ENCODE results near the gene CAMK4. TPM values are rescaled to one million over a fixed set of nuclear protein-coding genes. Genes with fewer than 3 reads are reported as not detected.

The CAMK4 gene
- total and polyA plus RNA-seq, 2 donors (not counting 3 experiments of a cell fraction or from before 2014, with no cell fraction given), result 2.2 to 5.4 TPM

DNA sequence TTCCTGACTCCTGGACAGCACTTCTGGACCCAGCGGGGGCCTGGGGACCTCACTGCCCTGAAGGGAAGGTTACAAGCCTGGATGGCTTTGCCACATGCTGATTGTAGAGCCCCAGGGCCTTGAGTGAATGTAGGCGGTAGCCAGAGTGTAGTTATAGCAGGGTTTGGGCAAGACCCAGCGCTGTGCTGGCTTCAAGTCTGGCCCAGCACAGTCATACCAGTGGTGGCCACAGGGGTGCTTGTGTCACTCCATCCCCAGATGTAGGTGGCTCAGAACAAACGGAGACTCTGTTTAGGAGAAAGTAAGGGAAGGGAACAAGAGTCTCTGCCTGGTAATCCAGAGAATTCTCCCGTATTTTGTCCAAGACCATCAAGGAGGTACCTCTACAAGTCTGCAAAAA, 203.6 kb downstream of the CAMK4 start:
- no peak for TF ChIP-seq EZH2 (IDR thresholded peaks at IDR 0.05; ENCODE audit: borderline replicate concordance, low read depth, low read length, severe bottlenecking)
- TF ChIP-seq MYC (IDR thresholded peaks at IDR 0.05; ENCODE audit: low read depth, low read length), result no peak
- no peak for TF ChIP-seq JUN (IDR thresholded peaks at IDR 0.05; ENCODE audit: borderline replicate concordance, insufficient read depth, insufficient read length, low read depth)
- TF ChIP-seq, protein P1, sequence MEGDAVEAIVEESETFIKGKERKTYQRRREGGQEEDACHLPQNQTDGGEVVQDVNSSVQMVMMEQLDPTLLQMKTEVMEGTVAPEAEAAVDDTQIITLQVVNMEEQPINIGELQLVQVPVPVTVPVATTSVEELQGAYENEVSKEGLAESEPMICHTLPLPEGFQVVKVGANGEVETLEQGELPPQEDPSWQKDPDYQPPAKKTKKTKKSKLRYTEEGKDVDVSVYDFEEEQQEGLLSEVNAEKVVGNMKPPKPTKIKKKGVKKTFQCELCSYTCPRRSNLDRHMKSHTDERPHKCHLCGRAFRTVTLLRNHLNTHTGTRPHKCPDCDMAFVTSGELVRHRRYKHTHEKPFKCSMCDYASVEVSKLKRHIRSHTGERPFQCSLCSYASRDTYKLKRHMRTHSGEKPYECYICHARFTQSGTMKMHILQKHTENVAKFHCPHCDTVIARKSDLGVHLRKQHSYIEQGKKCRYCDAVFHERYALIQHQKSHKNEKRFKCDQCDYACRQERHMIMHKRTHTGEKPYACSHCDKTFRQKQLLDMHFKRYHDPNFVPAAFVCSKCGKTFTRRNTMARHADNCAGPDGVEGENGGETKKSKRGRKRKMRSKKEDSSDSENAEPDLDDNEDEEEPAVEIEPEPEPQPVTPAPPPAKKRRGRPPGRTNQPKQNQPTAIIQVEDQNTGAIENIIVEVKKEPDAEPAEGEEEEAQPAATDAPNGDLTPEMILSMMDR (IDR thresholded peaks at IDR 0.05; ENCODE audit: extremely low read depth in 1 of 2, insufficient read depth in 1 of 2, low read depth in 1 of 2, low read length in 2 of 2), result no peak
- no peak overlapping the region for H3K27ac ChIP-seq (ENCODE audit: insufficient read depth, low read depth, low read length)
- H3K9ac ChIP-seq (replicated peaks; ENCODE audit: extremely low read depth, insufficient read depth, low read length), result no peak overlapping the region
- ChIA-PET POLR2A (no interaction called here), CTCF (no interaction called here)
- H2AFZ ChIP-seq (ENCODE audit: low read depth, low read length), result no peak overlapping the region
- no peaks in the 10 kb centered on the region for H4K20me1 ChIP-seq (replicated peaks; ENCODE audit: control insufficient read depth, extremely low read depth, insufficient read depth, low read length)
- H3K36me3 ChIP-seq (ENCODE audit: control insufficient read depth in 2 of 2, extremely low read depth in 1 of 2, insufficient read depth in 2 of 2, low read length in 2 of 2), result no peaks in the 10 kb centered on the region
- dilution Hi-C loops (cut with MboI; ENCODE audit: extremely low pct_ligation_motif_present, low sequenced_read_pairs), result no loop called here
- H3K4me3 ChIP-seq (replicated peaks in 1 of 3; ENCODE audit: insufficient read depth in 1 of 3, low read depth in 1 of 3, low read length in 3 of 3), result no peak overlapping the region
- H3K4me2 ChIP-seq (ENCODE audit: insufficient read depth, low read length), result no peak overlapping the region
- no peak for DNase-seq (ENCODE audit: low read depth, low spot score)
- no peaks in the 10 kb centered on the region for H3K79me2 ChIP-seq (ENCODE audit: control insufficient read depth, insufficient read depth, low read length)
- intact Hi-C loops (cut with micrococcal nuclease), result no loop called here
- no peaks in the 10 kb centered on the region for H3K9me1 ChIP-seq (replicated peaks; ENCODE audit: control insufficient read depth, extremely low read depth, insufficient read depth, low read length)
- H3K4me1 ChIP-seq (ENCODE audit: control insufficient read depth, extremely low read depth, insufficient read depth, low read length), result no peaks in the 10 kb centered on the region
- BruUV-seq (replicated peaks), result no TSS peak
- no peak for FAIRE-seq
- H3K9me3 ChIP-seq (replicated peaks; ENCODE audit: control insufficient read depth, insufficient read depth, low read length), result no peaks in the 10 kb centered on the region
- no peaks in the 10 kb centered on the region for H3K27me3 ChIP-seq (ENCODE audit: control insufficient read depth in 2 of 2, insufficient read depth in 2 of 2, low read length in 2 of 2)

DNA sequence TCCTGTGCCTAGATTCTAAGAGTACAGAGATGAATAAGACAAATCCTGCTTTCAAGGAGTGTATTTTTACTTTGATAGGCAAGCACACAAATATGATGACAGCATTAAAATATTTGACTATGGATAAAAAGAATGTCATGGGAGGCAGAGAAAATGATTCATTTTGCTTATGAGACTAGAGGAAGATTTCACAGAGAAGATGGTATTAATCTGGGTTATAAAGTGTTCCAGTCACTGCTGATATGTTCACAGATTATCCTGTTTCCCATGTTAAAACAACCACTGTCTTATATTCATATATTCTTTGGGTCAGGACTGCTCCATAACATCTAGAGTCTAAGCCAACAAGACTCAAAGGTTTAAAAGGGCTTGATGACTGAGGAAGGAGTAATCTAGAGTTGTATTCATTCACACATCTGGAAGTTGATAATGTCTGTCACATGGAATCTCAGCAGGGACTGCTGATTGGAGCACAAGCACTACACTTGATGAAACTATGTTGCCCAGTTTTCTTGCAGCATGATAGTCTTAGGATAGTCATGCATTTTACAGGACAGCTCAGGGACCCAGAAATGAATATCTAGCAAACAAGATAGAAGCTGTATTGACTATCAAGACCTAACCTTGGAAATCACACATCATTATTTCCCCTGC, 208.8 kb downstream of the CAMK4 start:
- TF ChIP-seq FOS (IDR thresholded peaks at IDR 0.05; ENCODE audit: borderline replicate concordance, insufficient read depth, low read length) (no peak), GATA2 (IDR thresholded peaks at IDR 0.05; ENCODE audit: insufficient read depth, insufficient read length, low read depth, low read length) (no peak), POLR2A (IDR thresholded peaks at IDR 0.05; ENCODE audit: low read depth, low read length) (no peak), JUN (IDR thresholded peaks at IDR 0.05; ENCODE audit: borderline replicate concordance, insufficient read depth, insufficient read length, low read depth) (no peak), MYC (IDR thresholded peaks at IDR 0.05; ENCODE audit: low read depth, low read length) (no peak), EZH2 (IDR thresholded peaks at IDR 0.05; ENCODE audit: borderline replicate concordance, low read depth, low read length, severe bottlenecking) (no peak), POLR2AphosphoS5 (IDR thresholded peaks at IDR 0.05; ENCODE audit: insufficient read depth, low read depth, low read length) (no peak)
- TF ChIP-seq, protein P2, sequence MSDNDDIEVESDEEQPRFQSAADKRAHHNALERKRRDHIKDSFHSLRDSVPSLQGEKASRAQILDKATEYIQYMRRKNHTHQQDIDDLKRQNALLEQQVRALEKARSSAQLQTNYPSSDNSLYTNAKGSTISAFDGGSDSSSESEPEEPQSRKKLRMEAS (IDR thresholded peaks at IDR 0.05; ENCODE audit: insufficient read depth, insufficient read length), result no peak
- TF ChIP-seq, protein P1 (IDR thresholded peaks at IDR 0.05; ENCODE audit: extremely low read depth in 1 of 2, insufficient read depth in 1 of 2, low read depth in 1 of 2, low read length in 2 of 2), result no peak
- intact Hi-C loops (cut with micrococcal nuclease) (loop anchor here (5.0 kb wide), 1 partner anchor 116 kb away; no protein-coding TSS in a partner anchor), dilution Hi-C loops (cut with MboI; ENCODE audit: extremely low pct_ligation_motif_present, low sequenced_read_pairs) (no loop called here)
- Histone ChIP-seq H3K4me2 (ENCODE audit: insufficient read depth, low read length) (no peak overlapping the region), H3K4me3 (replicated peaks in 1 of 3; ENCODE audit: insufficient read depth in 1 of 3, low read depth in 1 of 3, low read length in 3 of 3) (no peak overlapping the region), H3K36me3 (ENCODE audit: control insufficient read depth in 2 of 2, extremely low read depth in 1 of 2, insufficient read depth in 2 of 2, low read length in 2 of 2) (no peaks in the 10 kb centered on the region), H4K20me1 (replicated peaks; ENCODE audit: control insufficient read depth, extremely low read depth, insufficient read depth, low read length) (no peaks in the 10 kb centered on the region), H3K79me2 (ENCODE audit: control insufficient read depth, insufficient read depth, low read length) (no peaks in the 10 kb centered on the region), H3K4me1 (ENCODE audit: control insufficient read depth, extremely low read depth, insufficient read depth, low read length) (no peaks in the 10 kb centered on the region), H2AFZ (ENCODE audit: low read depth, low read length) (no peak overlapping the region), H3K9me3 (replicated peaks; ENCODE audit: control insufficient read depth, insufficient read depth, low read length) (no peaks in the 10 kb centered on the region), H3K9me1 (replicated peaks; ENCODE audit: control insufficient read depth, extremely low read depth, insufficient read depth, low read length) (no peaks in the 10 kb centered on the region), H3K27me3 (ENCODE audit: control insufficient read depth in 2 of 2, insufficient read depth in 2 of 2, low read length in 2 of 2) (no peaks in the 10 kb centered on the region), H3K9ac (replicated peaks; ENCODE audit: extremely low read depth, insufficient read depth, low read length) (no peak overlapping the region), H3K27ac (ENCODE audit: insufficient read depth, low read depth, low read length) (no peak overlapping the region)
- DNase-seq (ENCODE audit: low read depth, low spot score) (no peak), FAIRE-seq (no peak)
- BruUV-seq (replicated peaks), result no TSS peak
- ChIA-PET CTCF (no interaction called here), POLR2A (no interaction called here)
